KBM-7 (cell line): ENCODE data around the gene GOLGA5.
"Not testable (repeated sequence)": the region's sequence is repeated elsewhere in the genome, so short reads cannot be mapped to it uniquely, and the experiment has no call there.

ENCODE experiments used
- DNase-seq: peaks from one replicate; pipeline ENCODE4 v3.0.0-alpha.2; 2015
- in situ Hi-C: fragments of 300-500 bp; cut with MboI; formaldehyde crosslinking; loops from 2 replicates; pipeline ENCODE4 v1.14.3; 2020; ENCODE audit warnings: low sequenced_read_pairs, low pct_unique_long_range_greater_than_20kb, mixed read lengths

Gene GOLGA5

GRCh38 chr14:92775292-92775691, 18.8 kb upstream of the GOLGA5 start:
- in situ Hi-C loops, DNase-seq: not testable (repeated sequence)

- in situ Hi-C loops, DNase-seq: not testable (repeated sequence)
Observed at GRCh38 chr14:92778868-92779565, 15.1 kb upstream of the GOLGA5 start.

- DNase-seq, result no peak
- in situ Hi-C loops, result no loop called here
Observed at GRCh38 chr14:92780444-92781232, 13.5 kb upstream of the GOLGA5 start.

- in situ Hi-C loops, result no loop called here
- no peak for DNase-seq
Observed at GRCh38 chr14:92781350-92781749, 12.8 kb upstream of the GOLGA5 start.

- in situ Hi-C loops, result no loop called here
- DNase-seq, result peak; percentile 86
Observed at GRCh38 chr14:92783813-92784431, 10.2 kb upstream of the GOLGA5 start.

- DNase-seq, result no peak
- in situ Hi-C loops, result no loop called here
Observed at GRCh38 chr14:92785667-92786426, 8.3 kb upstream of the GOLGA5 start.

- DNase-seq, result no peak
- in situ Hi-C loops, result no loop called here
Observed at GRCh38 chr14:92786427-92786756, 7.7 kb upstream of the GOLGA5 start.

- in situ Hi-C loops, result no loop called here
Observed at GRCh38 chr14:92787554-92787953, 6.6 kb upstream of the GOLGA5 start.

GRCh38 chr14:92789457-92790089, 4.5 kb upstream of the GOLGA5 start:
- in situ Hi-C loops, result no loop called here

More at GRCh38 chr14:92787554-92787953, 6.6 kb upstream of the GOLGA5 start:
- no peak for DNase-seq

GRCh38 chr14:92792885-92793284, 1.2 kb upstream of the GOLGA5 start:
- no peak for DNase-seq
- in situ Hi-C loops, result no loop called here

More at GRCh38 chr14:92789457-92790089, 4.5 kb upstream of the GOLGA5 start:
- DNase-seq, result no peak

- in situ Hi-C loops, result no loop called here
- no peak for DNase-seq
Observed at GRCh38 chr14:92794547-92794941, 439 bp downstream of the GOLGA5 start.

GRCh38 chr14:92794961-92795360, 856 bp downstream of the GOLGA5 start:
- no peak for DNase-seq
- in situ Hi-C loops, result no loop called here

- in situ Hi-C loops, result no loop called here
- DNase-seq, result no peak
Observed at GRCh38 chr14:92797935-92798653, 4.0 kb downstream of the GOLGA5 start.

- in situ Hi-C loops, result no loop called here
- no peak for DNase-seq
Observed at GRCh38 chr14:92798811-92799210, 4.7 kb downstream of the GOLGA5 start.

GRCh38 chr14:92800012-92800411, 5.9 kb downstream of the GOLGA5 start:
- DNase-seq, result peak; percentile 31

GRCh38 chr14:92800525-92800924, 6.4 kb downstream of the GOLGA5 start:
- DNase-seq, result no peak
- in situ Hi-C loops, result no loop called here

More at GRCh38 chr14:92800012-92800411, 5.9 kb downstream of the GOLGA5 start:
- in situ Hi-C loops, result no loop called here

GRCh38 chr14:92801917-92802316, 7.8 kb downstream of the GOLGA5 start:
- no peak for DNase-seq

GRCh38 chr14:92802678-92803077, 8.6 kb downstream of the GOLGA5 start:
- DNase-seq, result no peak
- in situ Hi-C loops, result no loop called here

More at GRCh38 chr14:92801917-92802316, 7.8 kb downstream of the GOLGA5 start:
- in situ Hi-C loops, result no loop called here
